OCI-LY7 (cell line): ENCODE data around the gene SKA2. TPM values are rescaled to one million over a fixed set of nuclear protein-coding genes. Genes with fewer than 3 reads are reported as not detected.
A peak's percentile ranks its signal among the peaks of the same experiment; 100 is the strongest.

ENCODE experiments used
- BruUV-seq: library from RNA; stranded (reverse); fragments of 400-500 nt; replicated peaks from 2 replicates; lab custom pipeline; 2021; lab: Mats Ljungman, UMichigan
- CTCF ChIA-PET: fragments of 300-600 bp; sonication (Branson Sonifier 250); formaldehyde crosslinking; loops from one replicate; lab custom pipeline; 2022; ENCODE audit warnings: antibody characterized with exemption; ENCODE audit not compliant: unreplicated experiment; lab: Charles Lee
- POLR2A ChIA-PET: fragments of 300-600 bp; sonication (Branson Sonifier 250); formaldehyde crosslinking; loops from one replicate; lab custom pipeline; 2022; ENCODE audit warnings: antibody characterized with exemption; lab: Charles Lee
- DNase-seq: peaks from one replicate; pipeline ENCODE4 v3.0.0-alpha.2; 2015; ENCODE audit warnings: low spot score
- H2AFZ ChIP-seq: fragments of 200-600 bp; sonication (generic), shearing (Covaris generic); 2 replicates; pipeline ENCODE4 v1.6.1; 2014; ENCODE audit warnings: mild to moderate bottlenecking, antibody characterized with exemption, low read length, moderate library complexity
- H3K27ac ChIP-seq: fragments of 200-600 bp; sonication (generic); 2 replicates; pipeline ENCODE4 v1.5.1; 2014; ENCODE audit warnings: mixed run types, low read depth, mild to moderate bottlenecking, moderate library complexity, low read length, inconsistent platforms; ENCODE audit not compliant: poor library complexity, severe bottlenecking
- H3K36me3 ChIP-seq: fragments of 200-600 bp; sonication (generic); 2 replicates; pipeline ENCODE4 v1.6.1; 2014; ENCODE audit warnings: mild to moderate bottlenecking, antibody characterized with exemption, low read length, moderate library complexity, mixed read lengths; ENCODE audit not compliant: insufficient read depth
- H3K4me1 ChIP-seq: fragments of 200-600 bp; sonication (generic); 2 replicates; pipeline ENCODE4 v1.5.1; 2014; ENCODE audit warnings: mild to moderate bottlenecking, low read length; ENCODE audit not compliant: insufficient read depth, poor library complexity, severe bottlenecking
- H3K4me2 ChIP-seq: fragments of 200-600 bp; sonication (generic); 2 replicates; pipeline ENCODE4 v1.6.1; 2014; ENCODE audit warnings: mild to moderate bottlenecking, low read length
- H3K4me3 ChIP-seq: fragments of 200-600 bp; sonication (generic); 2 replicates; pipeline ENCODE4 v1.5.1; 2014; ENCODE audit warnings: mild to moderate bottlenecking, low read depth, low read length; ENCODE audit not compliant: poor library complexity, severe bottlenecking
- H3K79me2 ChIP-seq: fragments of 200-600 bp; sonication (generic); 2 replicates; pipeline ENCODE4 v1.6.1; 2016; ENCODE audit warnings: low read depth, mild to moderate bottlenecking, low read length, moderate library complexity, mixed read lengths; ENCODE audit not compliant: insufficient read depth
- H3K9me2 ChIP-seq: fragments of 200-600 bp; sonication (generic); 2 replicates; pipeline ENCODE4 v1.6.1; 2016; ENCODE audit warnings: mild to moderate bottlenecking, low read length, mixed read lengths; ENCODE audit not compliant: insufficient read depth
- H3K9me3 ChIP-seq: fragments of 200-600 bp; sonication (generic); 2 replicates; pipeline ENCODE4 v1.6.1; 2014; ENCODE audit warnings: mild to moderate bottlenecking, mixed run types, low read length, mixed read lengths
- H4K20me1 ChIP-seq: fragments of 200-600 bp; sonication (generic); 2 replicates; pipeline ENCODE4 v1.6.1; 2014; ENCODE audit warnings: mild to moderate bottlenecking, antibody characterized with exemption, low read length, moderate library complexity, mixed read lengths; ENCODE audit not compliant: insufficient read depth
- CTCF ChIP-seq: fragments of 200-600 bp; sonication (generic); conservative IDR thresholded peaks from 2 replicates; pipeline ENCODE4 v1.5.1; 2014; ENCODE audit warnings: mild to moderate bottlenecking, antibody characterized with exemption, low read length, moderate library complexity, mixed read lengths
- EZH2phosphoT487 ChIP-seq: fragments of 200-600 bp; sonication (generic); IDR thresholded peaks from 2 replicates; pipeline ENCODE4 v1.6.1; 2018; ENCODE audit warnings: low read depth, borderline replicate concordance, mild to moderate bottlenecking, mixed run types, antibody characterized with exemption, low read length, moderate library complexity, mixed read lengths
- intact Hi-C: fragments of 100-400 bp; cut with micrococcal nuclease; formaldehyde crosslinking; loops from one replicate; pipeline ENCODE4 v1.10.0; 2022; ENCODE audit not compliant: unreplicated experiment
- total RNA-seq, 2 experiments: library from RNA; depleted of rRNA in 1 of 2; stranded (reverse); fragments of >200 nt in 1 of 2; shearing (Covaris generic) in 1 of 2; gene quantifications; 2 replicates each; pipeline ENCODE4 v1.2.3, GENCODE V29; 2014 to 2022

The SKA2 gene
- total RNA-seq, 2 experiments from 2014 or later = 82.5 to 106 TPM

- DNase-seq = no peak
- intact Hi-C loops = no loop called here
- Histone ChIP-seq H3K4me3 (no peak overlapping the region), H4K20me1 (no peaks in the 10 kb centered on the region; the same call in 1 of the 2 replicates), H3K36me3 (peaks cover 80% of the 10 kb centered on the region), H3K4me1 (peaks cover 14% of the 10 kb centered on the region), H3K27ac (no peak overlapping the region), H3K9me2 (no peaks in the 10 kb centered on the region), H2AFZ (no peak overlapping the region), H3K4me2 (no peak overlapping the region), H3K9me3 (no peaks in the 10 kb centered on the region), H3K79me2 (peaks cover 18% of the 10 kb centered on the region; the same call in 1 of the 2 replicates)
- ChIA-PET CTCF (no interaction called here), POLR2A (interaction anchor here (1.1 kb wide), 1 partner anchor 44 kb away, joined by 4 read pairs; the partner anchor contains the start of gene PRR11)
- no peak for TF ChIP-seq EZH2phosphoT487
- no peak for TF ChIP-seq CTCF
- BruUV-seq = TSS peak; percentile 66
Observed at GRCh38 chr17:59111539-59111938, 43.4 kb downstream of the SKA2 start.

DNA sequence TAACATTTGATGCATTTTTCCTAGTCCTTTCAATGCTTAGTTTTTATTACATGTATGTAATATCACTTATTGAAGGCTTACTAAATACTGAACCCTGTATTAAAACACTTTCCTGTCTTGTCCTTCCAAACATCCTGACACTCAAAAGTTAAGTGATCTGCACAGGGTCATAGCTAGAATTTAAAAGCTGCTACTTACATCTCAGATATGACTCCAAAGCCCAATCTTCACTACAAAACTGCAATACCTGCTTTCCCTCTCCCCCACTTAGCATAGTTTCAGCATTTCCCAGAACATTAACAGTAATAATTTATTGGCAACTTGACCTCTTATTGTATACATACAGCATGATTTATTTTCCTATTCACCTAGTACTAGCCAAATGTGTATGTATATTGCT is 44.0 kb downstream of the SKA2 start:
- H3K4me3 ChIP-seq = no peak overlapping the region
- peaks cover 75% of the 10 kb centered on the region for H3K36me3 ChIP-seq
- no peak overlapping the region for H3K27ac ChIP-seq
- no peak for TF ChIP-seq EZH2phosphoT487
- no peak for TF ChIP-seq CTCF
- H3K4me1 ChIP-seq = peaks cover 14% of the 10 kb centered on the region
- intact Hi-C loops = no loop called here
- peaks cover 23% of the 10 kb centered on the region for H3K79me2 ChIP-seq
- H3K9me3 ChIP-seq = no peaks in the 10 kb centered on the region
- H3K4me2 ChIP-seq = no peak overlapping the region; the same call in 1 of the 2 replicates
- POLR2A ChIA-PET = interaction anchor here (1.0 kb wide), 2 partner anchors 26 to 44 kb away, joined by 3 to 4 read pairs; partner anchors contain the start of genes PRR11 and SKA2
- no peaks in the 10 kb centered on the region for H3K9me2 ChIP-seq
- H4K20me1 ChIP-seq = no peaks in the 10 kb centered on the region; the same call in 1 of the 2 replicates
- no peak overlapping the region for H2AFZ ChIP-seq
- CTCF ChIA-PET = no interaction called here
- no TSS peak for BruUV-seq
- no peak for DNase-seq

DNA sequence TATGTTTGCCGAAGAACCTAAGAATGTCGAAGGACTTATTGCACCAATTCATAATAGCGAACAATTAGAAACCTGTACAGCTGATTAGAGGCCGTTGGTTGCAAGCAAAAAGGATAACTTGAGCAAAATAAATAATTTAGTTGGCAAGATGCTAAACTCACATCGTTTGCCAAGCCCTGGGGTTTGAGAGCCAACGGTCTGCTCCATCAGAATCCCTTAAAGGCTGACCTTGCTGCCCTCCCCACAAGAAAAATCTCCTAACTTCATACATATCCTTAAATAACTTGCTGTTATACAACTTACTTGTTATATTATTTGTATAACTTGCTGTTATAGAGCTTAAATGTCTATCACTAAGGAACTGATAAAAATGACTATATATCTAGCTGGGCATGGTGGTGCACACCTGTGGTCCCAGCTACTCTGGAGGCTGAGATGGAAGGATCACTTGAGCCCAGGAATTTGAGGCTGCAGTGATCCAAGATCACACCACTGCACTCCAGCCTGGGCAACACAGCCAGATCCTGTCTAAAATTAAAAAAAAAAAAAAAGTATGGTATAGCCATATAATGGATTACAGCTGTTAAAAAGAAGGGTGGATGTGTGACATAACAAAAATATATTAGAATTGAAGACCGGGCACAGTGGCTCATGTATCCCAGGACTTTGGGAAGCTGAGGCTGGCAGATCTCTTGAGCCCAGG is 46.4 kb downstream of the SKA2 start:
- CTCF ChIA-PET = no interaction called here
- peaks cover 47% of the 10 kb centered on the region for H3K79me2 ChIP-seq
- peaks cover 64% of the 10 kb centered on the region for H3K36me3 ChIP-seq
- H3K4me2 ChIP-seq = peak overlapping the region; percentile 31
- H2AFZ ChIP-seq = no peak overlapping the region
- H3K4me1 ChIP-seq = peaks cover 30% of the 10 kb centered on the region
- no peak overlapping the region for H3K4me3 ChIP-seq
- H3K9me3 ChIP-seq = no peaks in the 10 kb centered on the region
- BruUV-seq = no TSS peak
- H4K20me1 ChIP-seq = peaks cover 11% of the 10 kb centered on the region; the same call in 1 of the 2 replicates
- H3K9me2 ChIP-seq = no peaks in the 10 kb centered on the region
- no peak for DNase-seq
- no peak for TF ChIP-seq CTCF
- no peak for TF ChIP-seq EZH2phosphoT487
- no peak overlapping the region for H3K27ac ChIP-seq
- intact Hi-C loops = no loop called here
- POLR2A ChIA-PET = interaction anchor here (0.6 kb wide), 1 partner anchor 53 kb away, joined by 3 read pairs; no protein-coding TSS in a partner anchor
